Left kidney (tissue), 2 donors: ENCODE data around the gene HGFAC. TPM values are rescaled to one million over a fixed set of nuclear protein-coding genes. Genes with fewer than 3 reads are reported as not detected.
A peak's percentile ranks its signal among the peaks of the same experiment; 100 is the strongest.

Source experiments
- DNase-seq: peaks from one replicate; pipeline ENCODE4 v3.0.0-alpha.2; 2013
- polyA plus RNA-seq: library from polyadenylated mRNA; unstranded; fragments of 120-200 nt; gene quantifications from one replicate; pipeline ENCODE4 v1.2.1, GENCODE V29; 2013; ENCODE audit not compliant: insufficient read length

Gene HGFAC
- polyA plus RNA-seq, 1 donor = 0.86 TPM

GRCh38 chr4:3473996-3474765 is 32.4 kb downstream of the HGFAC start:
- DNase-seq = no peak

- DNase-seq = no peak
Measured at GRCh38 chr4:3475041-3475712, 33.4 kb downstream of the HGFAC start.

DNA sequence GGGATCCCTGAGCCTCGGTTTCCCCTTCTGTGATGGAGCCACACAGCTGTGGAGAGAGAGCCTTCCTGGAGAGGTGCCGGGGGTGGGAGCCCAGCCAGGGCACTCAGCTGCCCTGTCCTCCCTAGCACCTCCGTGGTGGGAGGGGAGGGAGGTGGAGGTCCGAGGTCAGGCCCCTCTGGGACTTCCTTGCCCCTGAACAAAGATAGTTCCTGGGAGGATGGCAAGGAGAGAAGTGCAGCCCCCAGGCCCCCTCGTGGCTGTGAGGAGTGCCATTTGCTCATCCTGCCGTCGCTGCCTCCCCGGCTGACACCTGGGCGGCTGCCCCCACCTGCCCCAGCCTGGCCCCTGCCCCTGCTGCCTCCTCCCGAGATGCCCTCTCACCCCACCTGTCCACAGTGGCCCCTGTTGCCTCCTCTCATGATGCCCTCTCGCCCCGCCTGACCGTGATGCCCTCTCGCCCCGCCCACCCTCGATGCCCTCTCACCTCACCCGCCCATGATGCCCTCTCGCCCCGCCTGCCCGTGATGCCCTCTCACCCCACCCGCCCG is 34.0 kb downstream of the HGFAC start:
- no peak for DNase-seq

- DNase-seq = no peak
Measured at GRCh38 chr4:3476341-3476747, 34.6 kb downstream of the HGFAC start.

GRCh38 chr4:3476936-3477749 is 35.4 kb downstream of the HGFAC start:
- no peak for DNase-seq

GRCh38 chr4:3477750-3478430 is 36.1 kb downstream of the HGFAC start:
- DNase-seq = no peak

GRCh38 chr4:3478446-3479357 is 36.9 kb downstream of the HGFAC start:
- no peak for DNase-seq

DNA sequence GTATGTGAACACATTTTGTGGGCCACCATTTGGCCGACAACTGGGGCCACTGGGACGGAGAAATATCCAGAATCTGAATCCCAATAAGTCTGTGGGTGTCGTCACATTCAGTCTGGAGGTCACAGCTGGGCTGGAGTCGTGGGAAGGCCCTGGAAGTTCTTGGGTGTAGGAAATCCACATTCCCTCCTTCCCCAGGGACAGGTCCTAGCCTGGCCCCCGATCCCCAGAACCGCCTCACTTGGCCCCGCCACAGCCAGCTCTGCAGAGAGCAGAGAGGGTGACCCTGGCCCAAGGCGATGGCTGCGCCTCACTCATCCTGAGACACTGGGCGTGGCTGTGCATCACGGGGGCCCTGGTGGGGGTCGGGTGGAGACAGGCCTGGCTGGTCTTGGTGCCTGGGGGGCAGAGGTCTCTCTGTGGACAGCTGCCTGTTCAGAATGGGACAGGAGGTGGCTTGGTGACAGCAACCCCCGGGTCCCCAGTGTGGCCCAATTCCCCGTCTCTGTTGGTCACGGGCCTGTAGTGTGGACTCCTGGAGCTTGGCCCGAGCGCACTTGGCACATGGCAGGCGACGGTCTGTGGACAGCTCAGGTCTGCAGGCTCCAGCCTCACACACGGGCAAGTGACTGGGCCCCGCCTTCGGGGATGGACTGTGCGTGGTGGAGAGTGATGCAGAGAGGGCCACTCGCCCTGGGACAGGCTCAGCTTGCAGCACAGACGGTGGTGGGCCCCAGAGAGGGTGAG is 37.8 kb downstream of the HGFAC start:
- no peak for DNase-seq

DNA sequence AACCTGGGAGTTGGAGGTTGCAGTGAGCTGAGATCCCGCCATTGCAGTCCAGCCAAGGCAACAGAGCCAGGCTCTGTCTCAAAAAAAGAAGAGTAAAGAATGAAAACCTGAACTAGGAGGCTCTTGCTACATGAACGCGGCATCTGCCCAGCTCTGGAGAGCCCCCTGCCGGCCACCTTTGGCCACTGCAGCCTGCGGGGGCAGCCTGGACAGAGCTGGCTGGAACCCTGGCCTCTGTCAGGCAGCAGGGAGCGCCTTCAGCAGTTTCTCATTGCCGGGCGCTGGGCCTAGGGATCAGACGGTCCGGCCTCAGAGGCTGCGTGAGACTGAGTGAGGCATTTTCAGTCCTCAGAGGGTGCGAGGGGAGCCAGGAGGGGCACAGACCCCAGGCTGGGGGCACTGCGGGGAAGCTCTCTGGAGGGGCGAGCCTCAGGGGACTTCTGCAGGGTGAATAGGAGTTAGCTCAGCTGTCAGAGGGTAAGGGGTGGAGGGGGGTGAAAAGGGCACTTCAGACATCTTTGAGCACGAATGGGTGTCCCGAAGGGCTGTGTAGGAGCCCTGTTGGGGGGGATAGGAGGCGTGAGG is 38.9 kb downstream of the HGFAC start:
- DNase-seq = peak; percentile 78

DNA sequence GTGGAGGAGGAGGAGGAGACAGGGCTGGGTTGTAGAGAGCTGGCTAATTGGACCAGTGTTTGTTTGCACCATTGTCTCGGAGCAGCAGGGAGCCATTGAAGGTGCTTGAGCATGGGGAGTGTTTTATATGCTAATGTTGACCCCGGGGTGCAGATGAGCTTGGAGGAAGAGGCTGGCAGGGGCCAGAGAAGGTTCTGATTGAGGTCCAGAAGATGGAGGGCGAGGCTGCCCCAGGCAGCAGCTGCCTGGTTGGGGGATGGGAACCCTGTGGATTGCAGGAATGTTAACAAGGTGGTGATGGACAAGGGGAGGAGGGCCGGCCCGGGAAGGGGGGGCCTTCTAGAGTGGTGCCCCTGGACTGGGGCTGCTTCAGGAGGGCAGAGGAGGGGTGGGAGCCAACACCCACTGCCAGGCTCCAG is 39.4 kb downstream of the HGFAC start:
- no peak for DNase-seq

DNA sequence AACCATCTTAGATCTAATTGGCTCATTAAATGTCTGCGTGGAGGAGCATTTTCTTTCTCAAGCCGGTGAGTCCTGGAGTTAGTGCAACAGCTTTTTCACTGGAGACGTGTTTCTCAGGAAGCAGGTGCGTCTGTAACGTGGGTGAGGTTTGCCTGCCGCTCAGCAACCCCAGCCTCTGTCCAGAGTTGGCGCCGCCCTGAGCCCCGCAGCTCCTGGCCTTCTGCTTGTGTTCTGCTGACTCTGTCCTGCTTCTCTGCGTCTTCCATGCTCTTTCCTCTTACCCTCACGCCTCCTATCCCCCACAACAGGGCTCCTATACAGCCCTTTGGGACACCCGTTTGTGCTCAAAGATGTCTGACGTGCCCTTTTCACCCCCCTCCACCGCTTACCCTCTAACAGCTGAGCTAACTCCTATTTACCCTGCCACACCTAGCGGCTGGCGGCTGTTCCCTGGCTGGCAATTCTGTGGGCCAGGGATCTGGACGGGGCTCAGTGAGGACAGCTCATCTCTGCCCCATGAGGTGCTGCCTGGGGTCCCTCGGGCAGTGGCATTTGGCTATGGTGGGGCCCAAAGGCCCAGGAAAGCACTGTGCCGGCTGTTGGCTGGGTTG is 40.1 kb downstream of the HGFAC start:
- DNase-seq = no peak

- no peak for DNase-seq
Measured at GRCh38 chr4:3482707-3483106, 40.9 kb downstream of the HGFAC start.

- no peak for DNase-seq
Measured at GRCh38 chr4:3483471-3483921, 41.7 kb downstream of the HGFAC start.

DNA sequence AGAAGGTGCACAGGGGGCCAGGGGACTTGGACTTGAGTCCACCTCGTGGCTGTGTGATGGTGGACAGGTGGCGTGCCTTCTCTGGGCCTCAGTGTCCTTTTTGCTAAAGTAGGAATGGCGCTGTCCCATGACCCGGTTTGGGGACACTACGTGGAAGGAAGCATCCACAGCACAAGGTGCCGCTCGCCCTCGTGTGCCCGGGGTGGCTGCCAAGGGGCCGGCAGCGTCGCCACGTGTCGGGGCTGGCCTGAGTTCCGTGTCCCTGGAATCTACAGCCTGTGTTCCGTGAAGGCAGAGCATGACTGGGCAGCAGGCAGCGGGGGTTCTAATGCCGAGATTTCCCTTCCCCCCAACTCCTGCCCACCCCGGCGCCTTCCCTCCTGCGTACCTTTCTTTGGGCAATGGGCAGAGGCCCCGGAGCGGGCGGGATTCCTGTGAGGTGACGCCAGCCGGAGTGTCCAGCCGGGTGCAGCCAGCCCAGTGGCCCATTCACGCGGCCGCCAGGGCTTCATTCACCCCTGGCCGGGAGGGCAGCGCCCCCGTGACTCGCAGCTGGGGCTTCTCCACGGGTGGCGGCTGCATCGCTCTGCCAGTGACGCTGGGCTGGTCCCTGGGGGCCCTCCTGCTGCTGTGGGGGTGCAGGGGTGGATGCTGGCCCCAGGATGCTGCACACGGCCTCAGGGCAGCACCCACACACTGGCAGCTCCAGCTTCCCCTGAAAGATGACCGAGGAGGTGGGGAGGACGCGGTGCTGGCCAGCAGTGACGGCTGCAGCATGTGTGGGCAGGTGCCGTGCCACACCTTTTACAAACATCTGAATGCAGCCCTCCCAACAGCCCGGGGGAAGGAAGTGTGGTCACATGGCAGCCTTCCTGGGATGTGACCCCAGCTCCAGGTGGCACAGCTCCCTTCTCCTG is 42.5 kb downstream of the HGFAC start:
- peak; percentile 36 for DNase-seq

DNA sequence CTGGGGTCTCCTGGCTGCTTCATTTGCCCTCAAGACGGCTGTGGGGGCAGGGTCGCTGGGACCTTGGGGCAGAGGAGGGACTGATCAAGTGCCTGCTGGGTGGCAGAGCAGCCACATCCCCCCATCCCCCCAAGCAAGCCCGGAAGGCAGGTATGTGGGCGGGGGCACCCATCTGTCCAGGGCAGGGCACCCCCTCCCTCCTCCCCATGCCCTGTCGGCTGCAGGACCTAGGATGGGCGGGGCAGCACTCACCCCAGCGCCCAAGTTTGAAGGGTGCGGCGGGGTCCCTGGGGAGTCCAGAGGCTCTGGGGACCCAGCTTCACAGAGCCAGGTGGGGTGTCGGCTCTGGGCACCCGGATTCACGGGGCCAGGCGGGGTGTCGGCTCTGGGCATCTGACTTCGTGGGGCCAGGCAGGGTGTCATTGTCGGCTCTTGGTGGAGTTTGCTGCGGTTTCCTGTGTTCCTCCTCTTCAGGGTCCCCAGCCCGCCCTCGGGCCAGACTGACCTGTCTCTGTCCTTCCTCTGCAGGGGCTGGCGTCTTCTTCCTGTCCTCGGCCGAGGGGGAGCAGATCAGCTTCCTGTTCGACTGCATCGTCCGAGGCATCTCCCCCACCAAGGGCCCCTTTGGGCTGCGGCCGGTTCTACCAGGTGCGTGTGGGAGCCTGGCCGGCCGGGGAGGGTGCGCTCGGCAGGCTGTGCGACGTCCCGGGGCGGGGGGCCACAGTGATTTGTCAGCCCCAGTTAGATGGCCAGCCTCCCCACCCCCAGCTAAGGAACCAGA is 43.4 kb downstream of the HGFAC start:
- peak; percentile 42 for DNase-seq

DNA sequence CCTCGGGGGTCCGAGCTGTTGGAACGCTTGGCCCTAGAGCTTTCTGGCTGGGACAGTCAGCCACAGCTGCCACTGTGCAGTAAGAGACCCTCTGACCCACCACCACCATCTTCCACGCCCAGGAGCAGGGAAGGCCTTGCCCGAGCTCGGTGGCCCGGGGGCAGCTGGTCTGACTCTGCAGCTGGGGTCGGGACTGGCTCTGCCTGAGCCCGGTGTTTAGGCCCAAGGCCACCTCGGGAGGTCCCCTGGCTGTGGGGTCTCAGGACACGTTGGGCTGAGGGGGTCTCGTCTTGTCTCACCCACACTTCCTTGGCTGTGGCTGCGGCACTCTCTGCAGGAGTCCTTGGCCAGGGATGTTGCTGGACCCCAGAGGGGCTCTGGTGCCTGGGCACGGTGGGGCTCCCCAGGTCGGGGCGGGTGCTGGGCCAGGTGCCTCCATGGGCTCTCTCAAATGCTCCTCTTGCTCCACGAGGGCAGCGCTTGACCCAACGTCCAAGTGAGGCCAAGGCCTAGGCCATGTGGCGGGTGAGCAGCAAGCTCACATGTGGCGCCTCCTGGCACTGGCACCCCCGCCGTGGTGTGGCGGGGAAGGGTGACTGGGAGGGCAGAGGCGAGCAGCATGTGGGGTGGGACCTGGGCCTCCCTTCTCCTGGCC is 44.2 kb downstream of the HGFAC start:
- DNase-seq = no peak
